IMR-90 (cell line): ENCODE data around the gene SLC44A5. TPM values are rescaled to one million over a fixed set of nuclear protein-coding genes. Genes with fewer than 3 reads are reported as not detected.

Experiments used
- ATAC-seq: fragments of 200-7000 bp; cut with Tn5 transposase; 2 replicates; pipeline ENCODE4 v1.9.1; 2020; ENCODE audit warnings: low read depth, mild to moderate bottlenecking, moderate library complexity
- BruUV-seq: library from RNA; stranded (reverse); fragments of 400-500 nt; replicated peaks from 2 replicates; lab custom pipeline; 2021; lab: Mats Ljungman, UMichigan
- CTCF ChIA-PET: fragments of 300-600 bp; formaldehyde crosslinking; extraction: SDS; loops from one replicate; lab custom pipeline; 2021; ENCODE audit warnings: antibody characterized with exemption; lab: Yijun Ruan, JAX
- POLR2A ChIA-PET: fragments of 300-600 bp; sonication (Branson Sonifier 250); formaldehyde crosslinking; loops from one replicate; lab custom pipeline; 2022; ENCODE audit warnings: antibody characterized with exemption; ENCODE audit not compliant: unreplicated experiment; lab: Charles Lee
- DNase-seq: peaks from one replicate; pipeline ENCODE4 v3.0.0; 2013
- H2AFZ ChIP-seq: replicated peaks from 2 replicates; pipeline ENCODE3; 2013; ENCODE audit warnings: low read length, mild to moderate bottlenecking; ENCODE audit not compliant: poor library complexity
- H2AK5ac ChIP-seq: 2 replicates; pipeline ENCODE4 v1.6.1; 2013; ENCODE audit warnings: low read depth, low read length, inconsistent platforms
- H2AK9ac ChIP-seq: replicated peaks from 2 replicates; pipeline ENCODE3; 2013; ENCODE audit warnings: mild to moderate bottlenecking, low read depth, low read length, moderate library complexity; ENCODE audit not compliant: poor library complexity
- H2BK120ac ChIP-seq: 2 replicates; pipeline ENCODE4 v1.6.1; 2013; ENCODE audit warnings: low read depth, low read length, inconsistent platforms
- H2BK15ac ChIP-seq: 3 replicates; pipeline ENCODE4 v1.6.1; 2013; ENCODE audit warnings: low read depth, low read length, inconsistent platforms
- H2BK20ac ChIP-seq: 2 replicates; pipeline ENCODE4 v1.6.1; 2013; ENCODE audit warnings: low read depth, mild to moderate bottlenecking, inconsistent platforms, low read length, moderate library complexity
- H2BK5ac ChIP-seq: 2 replicates; pipeline ENCODE4 v1.6.1; 2013; ENCODE audit warnings: mild to moderate bottlenecking, low read depth, low read length, inconsistent platforms; ENCODE audit not compliant: poor library complexity, severe bottlenecking
- H3K14ac ChIP-seq: replicated peaks from 2 replicates; pipeline ENCODE4 v1.6.1; 2013; ENCODE audit warnings: low read depth, low read length, inconsistent platforms
- H3K18ac ChIP-seq: 2 replicates; pipeline ENCODE4 v1.6.1; 2013; ENCODE audit warnings: low read depth, low read length, control low read depth
- H3K23ac ChIP-seq: 2 replicates; pipeline ENCODE4 v1.6.1; 2013; ENCODE audit warnings: low read depth, low read length, inconsistent platforms
- H3K27ac ChIP-seq: 2 replicates; pipeline ENCODE4 v1.5.1; 2013; ENCODE audit warnings: mild to moderate bottlenecking, control low read depth, low read length; ENCODE audit not compliant: insufficient read depth
- H3K27me3 ChIP-seq: 2 replicates; pipeline ENCODE4 v1.6.1; 2013; ENCODE audit warnings: low read length; ENCODE audit not compliant: control insufficient read depth, insufficient read depth
- H3K36me3 ChIP-seq: 2 replicates; pipeline ENCODE4 v1.6.1; 2013; ENCODE audit warnings: low read length, mixed read lengths; ENCODE audit not compliant: control insufficient read depth, insufficient read depth
- H3K4ac ChIP-seq: 2 replicates; pipeline ENCODE4 v1.6.1; 2013; ENCODE audit warnings: low read depth, low read length, inconsistent platforms
- H3K4me1 ChIP-seq: 2 replicates; pipeline ENCODE4 v1.6.1; 2013; ENCODE audit warnings: low read length, mixed read lengths; ENCODE audit not compliant: control insufficient read depth, insufficient read depth
- H3K4me2 ChIP-seq: 2 replicates; pipeline ENCODE4 v1.6.1; 2013; ENCODE audit warnings: low read depth, mild to moderate bottlenecking, control low read depth, low read length, moderate library complexity
- H3K4me3 ChIP-seq: 2 replicates; pipeline ENCODE4 v1.5.1; 2013; ENCODE audit warnings: low read depth, mild to moderate bottlenecking, control low read depth, low read length, moderate library complexity; ENCODE audit not compliant: insufficient read depth
- H3K56ac ChIP-seq: 2 replicates; pipeline ENCODE4 v1.6.1; 2013; ENCODE audit warnings: low read length, inconsistent platforms; ENCODE audit not compliant: insufficient read depth; ENCODE audit errors: extremely low read depth
- H3K79me1 ChIP-seq, 2 experiments: 2 replicates each; pipeline ENCODE4 v1.6.1; 2013; ENCODE audit warnings: low read length in 2 of 2, inconsistent platforms in 1 of 2, low read depth in 1 of 2
- H3K9ac ChIP-seq: 2 replicates; pipeline ENCODE4 v1.6.1; 2013; ENCODE audit warnings: low read depth, low read length, control low read depth
- H3K9me1 ChIP-seq: 2 replicates; pipeline ENCODE4 v1.6.1; 2013; ENCODE audit warnings: low read length, inconsistent platforms; ENCODE audit not compliant: insufficient read depth
- H3K9me3 ChIP-seq: 2 replicates; pipeline ENCODE4 v1.6.1; 2013; ENCODE audit warnings: low read length; ENCODE audit not compliant: control insufficient read depth, insufficient read depth
- H4K20me1 ChIP-seq: 2 replicates; pipeline ENCODE4 v1.6.1; 2013; ENCODE audit warnings: low read length, inconsistent platforms; ENCODE audit not compliant: insufficient read depth
- H4K5ac ChIP-seq: 2 replicates; pipeline ENCODE4 v1.6.1; 2013; ENCODE audit warnings: mild to moderate bottlenecking, low read depth, low read length, control low read depth
- H4K8ac ChIP-seq, 2 experiments: 2 replicates each; pipeline ENCODE4 v1.6.1; 2013; ENCODE audit warnings: low read depth in 2 of 2, low read length in 2 of 2, control low read depth in 1 of 2, inconsistent platforms in 1 of 2
- H4K91ac ChIP-seq: 2 replicates; pipeline ENCODE4 v1.6.1; 2013; ENCODE audit warnings: low read depth, low read length, inconsistent platforms; ENCODE audit not compliant: insufficient read depth
- BHLHE40 ChIP-seq: fragments of 150-350 bp; IDR thresholded peaks from 2 replicates; pipeline ENCODE4 v1.6.1; 2016; ENCODE audit warnings: mild to moderate bottlenecking, low read depth, low read length
- CTCF ChIP-seq: conservative IDR thresholded peaks from 2 replicates; pipeline ENCODE4 v1.5.1; 2012; ENCODE audit warnings: mild to moderate bottlenecking, low read depth, low read length, improper control_type of control experiment
- ELK1 ChIP-seq: fragments of 150-350 bp; IDR thresholded peaks from 2 replicates; pipeline ENCODE4 v1.6.1; 2016; ENCODE audit warnings: low read depth, mild to moderate bottlenecking, low read length, moderate library complexity, borderline replicate concordance
- MAFK ChIP-seq: IDR thresholded peaks from 2 replicates; pipeline ENCODE4 v1.6.1; 2012; ENCODE audit warnings: low read depth, low read length, improper control_type of control experiment
- NFE2L2 ChIP-seq: fragments of 150-350 bp; IDR thresholded peaks from 2 replicates; pipeline ENCODE4 v1.6.1; 2016; ENCODE audit warnings: low read depth, mild to moderate bottlenecking, low read length
- RCOR1 ChIP-seq: IDR thresholded peaks from 2 replicates; pipeline ENCODE4 v1.6.1; 2012; ENCODE audit warnings: mild to moderate bottlenecking, low read length, improper control_type of control experiment; ENCODE audit not compliant: insufficient replicate concordance
- RFX5 ChIP-seq: IDR thresholded peaks from 2 replicates; pipeline ENCODE4 v1.8.0; 2012; ENCODE audit warnings: low read depth, mild to moderate bottlenecking, low read length, moderate library complexity
- USF2 ChIP-seq: fragments of 150-350 bp; IDR thresholded peaks from 2 replicates; pipeline ENCODE4 v1.6.1; 2017; ENCODE audit warnings: mild to moderate bottlenecking, antibody characterized with exemption, low read length, low read depth
- dilution Hi-C: fragments of 300-500 bp; cut with HindIII; formaldehyde crosslinking; loops from one replicate; pipeline ENCODE4 v1.14.3; 2018; ENCODE audit warnings: low sequenced_read_pairs; ENCODE audit not compliant: unreplicated experiment
- in situ Hi-C: fragments of 300-500 bp; cut with MboI; formaldehyde crosslinking; loops from 3 replicates; pipeline ENCODE4 v1.14.3; 2019; ENCODE audit warnings: low sequenced_read_pairs, inconsistent platforms, mixed read lengths
- intact Hi-C: fragments of 100-400 bp; cut with micrococcal nuclease; formaldehyde crosslinking; loops from 2 replicates; pipeline ENCODE4 v1.10.0; 2022
- polyA plus RNA-seq, 3 experiments: library from polyadenylated mRNA; depleted of rRNA; stranded (reverse); fragments of >200 nt; gene quantifications; 2 replicates each; pipeline ENCODE4 v1.2.3, GENCODE V29; 2012; ENCODE audit warnings: low replicate concordance in 1 of 3
- total RNA-seq: library from RNA; depleted of rRNA; stranded (reverse); fragments of >200 nt; gene quantifications from 2 replicates; pipeline ENCODE4 v1.2.3, GENCODE V29; 2012

SLC44A5 gene
- total and polyA plus RNA-seq, 2 of the 4 experiments (the other 2 are of a cell fraction), result under 0.01 TPM; not detected in 1

GRCh38 chr1:75438355-75438754 is 172.6 kb downstream of the SLC44A5 start:
- dilution Hi-C loops, result no loop called here
- no peaks in the 10 kb centered on the region for H3K9me1 ChIP-seq
- DNase-seq, result no peak
- no peak overlapping the region for H3K9ac ChIP-seq
- H3K79me1 ChIP-seq, result no peaks in the 10 kb centered on the region
- H2BK20ac ChIP-seq, result no peak overlapping the region
- H4K20me1 ChIP-seq, result no peaks in the 10 kb centered on the region
- H3K18ac ChIP-seq, result no peak overlapping the region
- no peak overlapping the region for H3K27ac ChIP-seq
- H2AK9ac ChIP-seq, result no peak overlapping the region
- no peak overlapping the region for H4K91ac ChIP-seq
- no peak overlapping the region for H2BK120ac ChIP-seq
- no peaks in the 10 kb centered on the region for H3K36me3 ChIP-seq
- peaks cover 3% of the 10 kb centered on the region; the same call in 1 of the 2 replicates for H3K9me3 ChIP-seq
- CTCF ChIA-PET, result no interaction called here
- H4K5ac ChIP-seq, result no peak overlapping the region
- TF ChIP-seq CTCF (no peak), USF2 (no peak), BHLHE40 (no peak), NFE2L2 (no peak), MAFK (peak; percentile 55), RCOR1 (no peak), RFX5 (no peak), ELK1 (no peak)
- H3K4me1 ChIP-seq, result no peaks in the 10 kb centered on the region
- intact Hi-C loops, result no loop called here
- H2BK15ac ChIP-seq, result no peak overlapping the region
- H2AFZ ChIP-seq, result no peak overlapping the region
- H3K4ac ChIP-seq, result no peak overlapping the region
- POLR2A ChIA-PET, result no interaction called here
- no peak overlapping the region for H2BK5ac ChIP-seq
- no peak overlapping the region for H4K8ac ChIP-seq
- no peak for ATAC-seq
- no peak overlapping the region for H3K56ac ChIP-seq
- H3K27me3 ChIP-seq, result no peaks in the 10 kb centered on the region
- no peak overlapping the region for H3K4me2 ChIP-seq
- H3K4me3 ChIP-seq, result no peak overlapping the region
- H3K14ac ChIP-seq, result no peak overlapping the region
- in situ Hi-C loops, result no loop called here
- H3K23ac ChIP-seq, result no peak overlapping the region
- no peak overlapping the region for H2AK5ac ChIP-seq
- no TSS peak for BruUV-seq
